ENCODE results near the gene MON2. TPM values are rescaled to one million over a fixed set of nuclear protein-coding genes. Genes with fewer than 3 reads are reported as not detected.

MON2 gene
- total and polyA plus RNA-seq, 2 of the 8 experiments (the other 6 are each of a cell fraction or from before 2014, with no cell fraction given) = 3.8 to 21.8 TPM

- TF ChIP-seq EZH2 (IDR thresholded peaks at IDR 0.05; ENCODE audit: low read depth, low read length, severe bottlenecking) (no peak), SP1 (IDR thresholded peaks at IDR 0.05; ENCODE audit: low read depth, low read length) (no peak), CREB1 (IDR thresholded peaks at IDR 0.05) (no peak), RAD21 (IDR thresholded peaks at IDR 0.05 in 1 of 2, conservative IDR thresholded peaks at IDR 0.05 in 1 of 2; ENCODE audit: low read depth in 2 of 2, low read length in 2 of 2) (no peak), RFX5 (IDR thresholded peaks at IDR 0.05; ENCODE audit: borderline replicate concordance, low read depth, low read length) (no peak)
These were observed 169.0 kb downstream of the MON2 start (continued) for GRCh38 chr12:62635649-62636048.
